GM19468 (cell line): ENCODE data around the gene THEM5.

ENCODE experiments used
- ATAC-seq: cut with Tn5 transposase; IDR thresholded peaks from one replicate; pipeline ENCODE4 v1.9.1; 2021; ENCODE audit warnings: mild to moderate bottlenecking, moderate library complexity, moderate number of reproducible peaks; ENCODE audit not compliant: unreplicated experiment; ENCODE audit errors: extremely low read depth

Gene THEM5

GRCh38 chr1:151825204-151825603 lies 28.3 kb downstream of the THEM5 start:
- no peak for ATAC-seq

DNA sequence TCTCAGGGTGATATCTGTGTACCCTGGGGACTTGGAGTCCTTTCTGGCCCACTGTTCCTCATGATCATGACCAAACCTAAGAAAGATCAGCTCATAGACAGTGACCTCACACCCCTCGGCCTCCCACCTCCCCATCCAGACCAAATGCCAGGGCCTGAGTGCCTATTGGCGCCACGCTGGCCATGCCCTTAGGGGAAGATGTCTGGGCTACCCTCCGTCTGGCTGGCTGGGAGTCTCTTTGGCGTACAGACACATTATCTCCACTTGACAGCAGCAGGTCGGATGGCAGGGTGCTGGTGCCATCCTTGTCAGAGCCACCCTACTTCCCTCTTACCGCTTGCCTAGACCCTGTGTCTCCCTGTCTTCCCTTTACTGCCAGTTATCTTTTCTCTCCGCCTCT lies 30.3 kb downstream of the THEM5 start:
- no peak for ATAC-seq

GRCh38 chr1:151822404-151822803 lies 31.1 kb downstream of the THEM5 start:
- ATAC-seq, result no peak

- no peak for ATAC-seq
Observed at GRCh38 chr1:151820940-151821339, 32.6 kb downstream of the THEM5 start.

DNA sequence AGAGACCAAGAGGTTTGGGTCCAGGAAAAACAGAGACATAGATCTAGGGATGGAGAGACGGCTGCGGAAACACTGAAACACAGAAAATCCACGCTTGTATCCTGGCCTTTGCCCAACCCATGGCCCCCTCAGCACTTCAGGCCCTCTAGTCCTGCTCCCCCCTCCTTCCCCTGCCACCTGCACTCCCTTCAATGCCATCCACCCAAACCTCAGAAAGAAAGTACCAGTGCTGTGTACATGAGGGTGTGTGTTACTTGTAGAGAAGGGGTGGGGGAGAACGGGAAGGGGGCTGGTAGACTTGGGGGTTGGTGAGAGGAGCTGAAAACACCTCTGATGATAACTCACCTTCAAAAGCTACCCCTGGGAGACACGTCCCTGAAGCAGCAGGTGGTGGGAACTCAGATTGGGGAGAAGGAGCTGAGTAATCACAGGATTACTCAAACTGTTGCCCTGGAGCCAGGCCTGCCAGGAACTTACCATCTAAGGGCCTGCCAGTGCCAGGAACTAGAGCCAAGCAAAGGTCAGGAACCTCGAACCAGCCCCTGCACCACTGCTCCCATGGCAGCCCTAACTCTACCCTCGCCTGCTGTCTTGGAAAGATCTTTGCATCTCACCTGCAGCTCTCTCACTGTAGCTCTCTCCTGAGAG lies 33.4 kb downstream of the THEM5 start:
- ATAC-seq, result no peak

DNA sequence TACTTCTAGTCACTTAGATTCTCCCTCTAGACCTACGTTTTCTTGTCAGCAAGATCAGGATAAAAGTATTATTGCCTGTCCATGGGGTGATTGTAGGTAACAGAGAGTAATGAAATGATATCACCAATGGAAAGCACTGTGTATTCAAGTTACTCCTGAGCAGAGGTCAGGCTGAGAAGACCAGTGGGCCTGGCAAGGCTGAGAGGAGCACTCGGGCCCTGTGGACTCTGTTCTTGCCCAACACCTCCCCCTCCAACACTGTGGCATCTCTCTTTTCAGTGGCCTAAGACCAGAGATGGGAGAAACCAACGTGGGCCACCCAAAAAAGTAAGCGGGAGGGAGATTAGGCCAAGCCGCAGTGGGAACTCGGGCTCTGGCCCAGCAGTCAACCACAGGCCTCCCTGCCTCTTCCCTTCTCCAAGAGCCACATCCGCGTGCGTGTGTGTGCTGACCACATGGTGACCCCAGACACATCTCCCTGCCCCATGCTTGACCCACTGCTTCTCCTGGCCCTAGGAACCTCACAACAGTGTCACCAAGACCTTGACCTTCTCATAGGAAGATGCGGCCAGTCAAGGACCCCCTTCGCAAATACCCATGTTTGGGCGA lies 34.2 kb downstream of the THEM5 start:
- ATAC-seq, result no peak

DNA sequence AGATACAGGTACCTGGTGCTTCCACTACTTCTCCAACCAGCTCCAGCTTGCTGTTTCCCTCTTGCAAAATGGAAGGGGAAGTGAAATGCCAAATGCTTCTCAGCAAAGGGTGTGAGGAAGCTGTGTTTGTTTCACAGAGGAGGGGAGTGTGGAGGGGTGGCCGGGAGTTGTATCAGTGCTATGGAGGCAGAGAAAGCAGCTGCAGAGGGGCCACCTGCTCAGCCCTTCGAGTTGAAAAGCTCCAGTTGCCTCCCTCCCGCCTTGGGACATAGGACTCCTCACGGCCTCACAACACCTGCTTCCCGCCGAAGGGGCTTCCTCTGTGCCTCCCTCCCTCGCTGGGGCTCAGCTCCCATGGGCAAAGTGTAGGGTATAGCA lies 36.2 kb downstream of the THEM5 start:
- no peak for ATAC-seq

DNA sequence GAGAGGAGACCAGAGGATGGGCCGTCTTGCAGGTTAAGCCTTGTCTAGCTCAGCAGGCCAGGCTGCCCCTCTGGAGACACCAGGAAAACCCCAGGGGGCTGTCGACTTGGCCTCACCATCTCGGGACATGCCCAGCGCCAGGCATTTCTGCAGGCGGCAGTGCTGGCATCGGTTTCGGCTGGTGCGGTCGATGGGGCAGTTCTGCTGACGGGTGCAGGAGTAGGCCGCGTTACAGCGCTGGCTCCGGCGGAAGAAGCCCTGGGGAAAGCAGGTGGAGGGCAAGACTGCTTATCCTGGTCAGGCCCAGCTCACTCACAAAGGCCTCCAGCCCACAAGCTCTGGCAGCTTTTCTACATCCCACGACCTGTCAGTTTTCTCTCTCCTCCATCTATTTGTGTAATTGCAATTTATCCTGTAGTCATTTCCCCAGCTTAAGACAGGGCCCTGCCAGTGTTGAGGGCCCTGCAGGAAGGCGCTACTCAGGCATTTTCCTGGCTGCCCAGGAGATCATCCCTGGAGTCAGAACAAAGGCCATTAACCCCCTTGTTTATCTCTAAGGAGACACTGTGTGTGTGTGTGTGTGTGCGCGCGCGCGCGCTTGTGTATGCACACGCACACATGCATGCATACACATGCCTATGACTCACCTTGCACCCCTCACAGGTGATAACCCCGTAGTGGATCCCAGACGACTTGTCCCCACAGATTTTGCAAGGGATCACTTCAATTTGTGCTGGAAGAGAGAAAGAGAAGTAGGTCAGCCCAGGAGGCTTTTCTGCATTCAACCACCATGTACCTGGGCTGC lies 36.8 kb downstream of the THEM5 start:
- no peak for ATAC-seq

DNA sequence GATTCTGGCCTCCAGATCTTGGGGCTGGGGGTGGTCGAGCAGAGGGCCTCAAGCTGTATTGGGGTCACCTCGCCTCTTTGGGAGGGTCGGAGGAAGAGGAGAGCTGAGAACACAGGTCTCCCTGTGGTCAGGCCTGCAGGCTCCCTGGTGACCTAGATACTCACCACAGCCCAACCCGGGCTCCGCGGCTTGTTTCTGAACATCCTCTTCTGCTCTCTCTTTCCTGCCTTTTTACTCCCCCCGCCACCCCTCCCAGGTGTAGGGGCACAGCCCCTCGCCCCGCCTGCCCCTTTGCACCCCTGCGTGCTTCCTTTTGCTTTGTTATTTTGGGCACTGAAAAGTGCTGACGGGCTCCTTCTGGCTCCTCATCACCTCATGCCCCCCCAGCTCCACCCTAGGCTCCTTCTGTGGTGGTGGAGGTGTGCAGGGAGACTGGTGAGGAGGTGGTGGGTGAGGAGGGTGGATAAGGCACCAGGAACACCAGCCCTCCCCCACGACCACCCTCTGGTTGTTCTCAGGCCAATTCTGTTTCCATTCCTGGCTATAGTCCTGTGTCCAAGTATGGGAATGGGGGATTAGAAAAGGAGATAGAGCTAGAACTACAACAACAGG lies 37.7 kb downstream of the THEM5 start:
- ATAC-seq, result no peak

DNA sequence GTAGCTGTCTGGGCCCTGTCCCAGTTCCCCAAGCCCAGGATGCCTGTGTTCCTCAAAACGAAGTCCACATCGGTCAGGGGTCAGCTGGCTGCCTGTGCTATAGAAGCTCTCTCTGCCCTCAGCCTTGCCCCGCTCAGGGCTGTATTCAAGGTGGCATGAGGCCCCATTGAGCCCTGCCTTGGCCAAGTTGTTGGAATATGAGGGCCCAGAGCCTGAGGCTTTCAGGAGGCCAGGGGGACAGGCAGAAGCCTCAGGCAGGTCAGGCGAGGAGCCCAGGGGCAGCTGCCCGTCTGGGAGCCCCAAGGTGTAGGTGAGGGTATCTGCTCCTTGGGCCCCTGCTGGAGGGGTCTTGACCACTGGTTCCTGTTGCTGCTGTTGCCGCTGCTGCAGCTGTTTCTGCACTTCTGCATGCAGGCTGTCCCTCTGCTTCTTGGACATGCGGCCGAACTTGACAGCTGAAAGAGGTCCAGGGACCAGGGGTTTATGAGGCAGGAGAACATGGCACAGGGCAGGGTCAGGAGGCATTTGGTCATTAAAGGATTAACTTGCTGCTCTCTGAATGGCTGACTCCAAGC lies 38.5 kb downstream of the THEM5 start:
- no peak for ATAC-seq

GRCh38 chr1:151814426-151814825 lies 39.1 kb downstream of the THEM5 start:
- ATAC-seq, result no peak

DNA sequence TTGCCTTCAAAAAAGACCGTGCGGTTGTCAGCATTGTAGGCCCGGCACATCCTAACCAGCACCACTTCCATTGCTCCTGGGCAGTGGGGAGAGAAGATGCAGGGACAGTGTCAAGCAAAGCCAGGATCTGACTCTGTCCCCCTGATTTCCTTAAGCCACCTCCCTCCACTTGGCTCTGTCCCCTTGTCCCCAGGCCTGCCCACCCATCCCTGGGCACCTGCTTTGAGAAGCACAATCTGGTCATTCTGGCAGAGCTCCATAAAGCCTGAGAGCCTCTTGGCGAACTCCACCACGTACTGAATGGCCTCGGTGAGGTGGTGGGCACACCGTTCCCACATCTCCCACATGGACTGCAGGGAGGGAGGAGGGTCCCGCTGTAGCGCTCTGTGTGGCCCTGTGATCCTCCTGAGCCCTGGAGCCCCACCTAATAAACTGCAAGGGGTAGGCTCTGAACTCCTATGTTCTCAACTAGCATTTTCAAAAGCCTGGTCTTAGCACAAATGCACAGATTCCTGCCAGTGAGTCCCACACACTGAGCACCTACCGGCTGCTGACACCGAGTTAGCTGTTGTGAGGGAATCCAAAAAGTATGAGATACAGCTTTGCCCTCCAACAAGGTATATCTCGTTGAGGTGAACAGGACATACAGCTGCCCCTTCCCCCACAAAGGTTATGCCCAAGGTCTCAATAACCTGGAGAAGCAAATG lies 40.1 kb downstream of the THEM5 start:
- no peak for ATAC-seq

DNA sequence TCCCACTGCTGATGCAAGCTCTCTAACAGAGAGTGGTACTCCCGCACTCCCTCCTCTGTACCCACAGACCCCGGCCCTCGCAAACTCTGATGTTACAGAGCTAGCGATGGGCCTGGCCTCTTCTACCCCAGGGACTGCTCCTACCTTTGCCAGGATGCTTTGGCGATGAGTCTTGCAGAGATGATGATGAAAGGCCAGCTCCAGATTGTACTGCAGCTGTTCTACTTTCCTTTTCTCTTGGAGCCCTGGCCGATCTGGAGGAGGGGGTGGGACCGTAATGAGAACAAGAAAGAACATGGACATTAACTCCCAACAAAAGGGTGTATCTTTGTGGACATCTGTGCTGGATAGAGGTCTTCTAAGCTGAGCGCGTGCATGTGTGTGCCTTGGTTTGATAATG lies 42.3 kb downstream of the THEM5 start:
- ATAC-seq, result no peak

DNA sequence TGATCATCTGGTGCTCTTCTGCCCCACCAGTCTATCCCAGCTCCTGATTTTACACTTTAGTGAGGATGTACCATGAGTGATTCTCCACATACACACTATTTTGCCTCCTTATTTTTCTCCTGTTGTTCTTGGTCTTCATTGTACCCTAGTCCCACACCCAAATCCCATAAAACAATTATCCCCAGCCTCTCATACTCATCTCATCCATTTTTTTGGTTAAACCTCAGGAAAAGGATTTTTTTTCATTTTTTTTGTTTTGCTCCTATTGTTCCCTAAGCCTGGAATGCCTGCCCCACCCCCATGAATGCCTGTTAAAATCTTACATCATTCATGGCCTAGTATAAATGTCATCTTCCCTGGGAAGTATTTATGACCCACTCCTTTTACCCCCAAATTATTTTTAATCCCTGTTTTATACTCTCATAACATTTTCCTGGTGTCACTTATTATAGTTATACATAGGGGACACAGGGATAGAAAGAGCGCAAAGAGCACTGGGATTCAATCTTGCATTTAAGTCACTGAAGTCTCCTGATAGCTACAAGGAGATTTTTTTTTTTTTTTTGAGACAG lies 43.4 kb downstream of the THEM5 start:
- no peak for ATAC-seq

DNA sequence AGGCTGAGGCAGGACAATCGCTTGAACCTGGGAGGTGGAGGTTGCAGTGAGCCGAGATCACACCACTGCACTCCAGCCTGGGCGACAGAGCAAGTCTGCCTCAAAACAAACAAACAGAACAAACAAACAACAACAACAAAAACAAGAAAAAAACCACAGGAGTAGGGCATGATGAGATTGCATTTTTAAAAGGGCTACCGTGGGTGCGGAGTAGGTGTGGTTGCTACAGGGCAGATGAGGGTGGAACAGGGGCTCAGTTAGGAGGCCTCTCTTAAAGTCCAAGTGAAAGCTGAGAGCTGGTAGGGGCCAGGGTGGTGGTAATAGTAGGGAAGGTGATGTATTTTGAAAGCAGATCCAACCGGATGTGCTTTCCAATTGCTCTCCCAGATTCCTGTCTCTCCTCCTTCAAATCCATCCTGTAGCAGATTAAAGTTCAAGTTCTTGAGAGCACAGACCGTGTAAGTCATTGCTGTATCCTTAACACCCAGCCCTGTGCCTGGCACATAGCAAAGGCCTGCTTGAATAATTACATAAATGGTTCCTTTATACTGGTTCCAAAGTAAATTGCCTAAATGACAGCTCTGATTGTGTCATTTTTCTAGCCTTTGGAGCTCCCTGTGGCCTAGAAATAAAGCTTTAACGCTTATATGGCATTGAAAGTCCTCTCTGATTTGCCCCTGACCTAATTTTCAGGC lies 44.1 kb downstream of the THEM5 start:
- ATAC-seq, result no peak

GRCh38 chr1:151807766-151808165 lies 45.7 kb downstream of the THEM5 start:
- no peak for ATAC-seq

- ATAC-seq, result no peak
Observed at GRCh38 chr1:151807131-151807530, 46.4 kb downstream of the THEM5 start.

GRCh38 chr1:151806170-151806569 lies 47.3 kb downstream of the THEM5 start:
- ATAC-seq, result no peak
